NCI-H1105 (cell line): ENCODE results near the gene HTR2C.
"Not testable (repeated sequence)": the region's sequence is repeated elsewhere in the genome, so short reads cannot be mapped to it uniquely, and the experiment has no call there.

ENCODE experiments used
- DNase-seq: peaks from one replicate; lab custom pipeline; 2025; lab: John Stamatoyannopoulos, UW

The HTR2C gene

GRCh38 chrX:114583646-114584374 is at the start of gene HTR2C:
Gene HTR2C (plus strand): TSS chrX:114584086. CDS start chrX:114726937, 142,851 bp downstream.
- DNase-seq, result no peak

- no peak for DNase-seq
Measured at GRCh38 chrX:114580336-114580735, 3.5 kb upstream of the HTR2C start.

- DNase-seq, result no peak
Measured at GRCh38 chrX:114581528-114582263, 2.2 kb upstream of the HTR2C start.

- no peak for DNase-seq
Measured at GRCh38 chrX:114582264-114582632, 1.6 kb upstream of the HTR2C start.

- no peak for DNase-seq
Measured at GRCh38 chrX:114582698-114583395, 1.0 kb upstream of the HTR2C start.

GRCh38 chrX:114584375-114584943 is 573 bp downstream of the HTR2C start:
- no peak for DNase-seq

GRCh38 chrX:114584983-114585842 is 1.3 kb downstream of the HTR2C start:
- no peak for DNase-seq

- DNase-seq, result no peak
Measured at GRCh38 chrX:114591121-114591520, 7.2 kb downstream of the HTR2C start.

GRCh38 chrX:114599305-114599704 is 15.4 kb downstream of the HTR2C start:
- no peak for DNase-seq

GRCh38 chrX:114599911-114600310 is 16.0 kb downstream of the HTR2C start:
- no peak for DNase-seq

GRCh38 chrX:114606619-114607018 is 22.7 kb downstream of the HTR2C start:
- DNase-seq, result not testable (repeated sequence)

- DNase-seq, result peak; percentile 12
Measured at GRCh38 chrX:114611018-114611619, 27.2 kb downstream of the HTR2C start.

- no peak for DNase-seq
Measured at GRCh38 chrX:114615765-114616164, 31.9 kb downstream of the HTR2C start.

GRCh38 chrX:114619874-114620273 is 36.0 kb downstream of the HTR2C start:
- no peak for DNase-seq

- no peak for DNase-seq
Measured at GRCh38 chrX:114626323-114626722, 42.4 kb downstream of the HTR2C start.

GRCh38 chrX:114635986-114636385 is 52.1 kb downstream of the HTR2C start:
- DNase-seq, result no peak

- no peak for DNase-seq
Measured at GRCh38 chrX:114650351-114650750, 66.5 kb downstream of the HTR2C start.

- no peak for DNase-seq
Measured at GRCh38 chrX:114675365-114675764, 91.5 kb downstream of the HTR2C start.

GRCh38 chrX:114700533-114700932 is 116.6 kb downstream of the HTR2C start:
- DNase-seq, result not testable (repeated sequence)

GRCh38 chrX:114709406-114709805 is 125.5 kb downstream of the HTR2C start:
- DNase-seq, result no peak

- DNase-seq, result no peak
Measured at GRCh38 chrX:114710571-114710970, 126.7 kb downstream of the HTR2C start.
